Neural progenitor cell (in vitro differentiated cells): ENCODE results near the gene PMM1.

Experiments
- CTCF ChIP-seq: fragments of 200-600 bp; sonication (generic); IDR thresholded peaks from 2 replicates; pipeline ENCODE4 v1.5.1; 2017; ENCODE audit warnings: antibody characterized with exemption, mild to moderate bottlenecking
- EZH2 ChIP-seq: fragments of 200-600 bp; sonication (generic); IDR thresholded peaks from 2 replicates; pipeline ENCODE4 v1.6.1; 2017; ENCODE audit warnings: antibody characterized with exemption, mild to moderate bottlenecking, moderate library complexity
- EZH2phosphoT487 ChIP-seq: fragments of 200-600 bp; sonication (generic); IDR thresholded peaks from 2 replicates; pipeline ENCODE4 v1.6.1; 2017; ENCODE audit warnings: antibody characterized with exemption

GRCh38 chr22:41603873-41604332 lies 14.3 kb upstream of the PMM1 start:
- TF ChIP-seq CTCF (no peak), EZH2phosphoT487 (no peak), EZH2 (no peak)
